ENCODE data around the gene SLC46A2. TPM values are rescaled to one million over a fixed set of nuclear protein-coding genes. Genes with fewer than 3 reads are reported as not detected.

Gene SLC46A2, protein sequence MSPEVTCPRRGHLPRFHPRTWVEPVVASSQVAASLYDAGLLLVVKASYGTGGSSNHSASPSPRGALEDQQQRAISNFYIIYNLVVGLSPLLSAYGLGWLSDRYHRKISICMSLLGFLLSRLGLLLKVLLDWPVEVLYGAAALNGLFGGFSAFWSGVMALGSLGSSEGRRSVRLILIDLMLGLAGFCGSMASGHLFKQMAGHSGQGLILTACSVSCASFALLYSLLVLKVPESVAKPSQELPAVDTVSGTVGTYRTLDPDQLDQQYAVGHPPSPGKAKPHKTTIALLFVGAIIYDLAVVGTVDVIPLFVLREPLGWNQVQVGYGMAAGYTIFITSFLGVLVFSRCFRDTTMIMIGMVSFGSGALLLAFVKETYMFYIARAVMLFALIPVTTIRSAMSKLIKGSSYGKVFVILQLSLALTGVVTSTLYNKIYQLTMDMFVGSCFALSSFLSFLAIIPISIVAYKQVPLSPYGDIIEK
- total RNA-seq = 1 to 10 TPM in 1 of 4 donors, under 1 TPM in 2, not detected in 1; 0.21 to 1.8 (median 0.22) TPM

- TF ChIP-seq CTCF (IDR thresholded peaks at IDR 0.05) = no peak
- TF ChIP-seq POLR2A (IDR thresholded peaks at IDR 0.05) = no peak
- TF ChIP-seq EP300 (IDR thresholded peaks at IDR 0.05) = no peak
- Histone ChIP-seq H3K27me3 (peaks cover 0 to 18% of the 10 kb centered on the region in 2 donors), H3K4me1 (peaks cover 0 to 14% (median 5%) of the 10 kb centered on the region in 4 donors), H3K27ac (no peak within 1 kb of the TSS), H3K9me3 (no peaks in the 10 kb centered on the region), H3K36me3 (no peaks in the 10 kb centered on the region), H3K4me3 (peak within 1 kb of the TSS in 3 of 4 donors; percentile 14 to 35 (median 33))
- DNase-seq (ENCODE audit: low spot score in 2 of 2) = no peak
- WGBS, 2 donors = 19 to 37% methylated on average over 36 to 54 of the region's 78 CpGs
Measured at GRCh38 chr9:112890106-112891081, at the start of gene SLC46A2. Gene SLC46A2 (minus strand): TSS chr9:112890876. CDS start chr9:112890681, 195 bp downstream.

- DNase-seq (ENCODE audit: low spot score in 2 of 2) = no peak
- no peak overlapping the region for H3K27ac ChIP-seq
- H3K36me3 ChIP-seq = no peaks in the 10 kb centered on the region
- peaks cover 0 to 3% (median 0%) of the 10 kb centered on the region in 4 donors for H3K9me3 ChIP-seq
- H3K4me1 ChIP-seq = no peaks in the 10 kb centered on the region
- TF ChIP-seq CTCF (IDR thresholded peaks at IDR 0.05) (no peak), POLR2A (IDR thresholded peaks at IDR 0.05) (no peak), EP300 (IDR thresholded peaks at IDR 0.05) (no peak)
- no peaks in the 10 kb centered on the region for H3K27me3 ChIP-seq
- no peak overlapping the region for H3K4me3 ChIP-seq
Measured at GRCh38 chr9:112939418-112939817, 48.7 kb upstream of the SLC46A2 start.

DNA sequence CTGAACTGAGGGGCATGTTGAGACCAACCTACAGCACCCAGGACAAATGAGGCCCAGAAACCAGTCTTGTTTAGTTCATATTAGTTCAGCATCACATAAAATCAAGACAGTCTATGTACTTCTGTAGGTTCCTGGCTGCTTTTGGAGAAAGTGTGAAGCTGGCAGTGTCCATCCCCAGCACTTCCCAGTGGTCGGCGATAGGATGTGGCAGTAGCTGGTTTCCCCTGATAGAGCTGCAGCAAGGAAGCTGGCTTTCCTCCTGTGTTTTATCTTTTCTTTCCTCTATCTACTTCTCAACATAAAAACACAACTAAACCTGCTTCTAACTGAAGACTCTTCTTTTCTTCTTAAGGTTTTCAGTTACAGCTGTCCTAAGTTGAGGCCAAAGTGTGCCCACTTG lies 43.0 kb upstream of the SLC46A2 start:
- DNase-seq (ENCODE audit: low spot score in 2 of 2) = no peak
- 54 to 78% methylated on average over 2 of the region's 2 CpGs for whole genome bisulfite sequencing, 2 donors
- no peaks in the 10 kb centered on the region for H3K27me3 ChIP-seq
- H3K4me3 ChIP-seq = no peak overlapping the region
- H3K9me3 ChIP-seq = peaks cover 0 to 3% (median 0%) of the 10 kb centered on the region in 4 donors
- no peaks in the 10 kb centered on the region for H3K36me3 ChIP-seq
- H3K27ac ChIP-seq = no peak overlapping the region
- no peaks in the 10 kb centered on the region for H3K4me1 ChIP-seq
- TF ChIP-seq CTCF (IDR thresholded peaks at IDR 0.05) (no peak), POLR2A (IDR thresholded peaks at IDR 0.05) (no peak), EP300 (IDR thresholded peaks at IDR 0.05) (no peak)

GRCh38 chr9:112925058-112925641 lies 34.5 kb upstream of the SLC46A2 start:
- Histone ChIP-seq H3K4me1 (no peaks in the 10 kb centered on the region), H3K27ac (no peak overlapping the region), H3K27me3 (no peaks in the 10 kb centered on the region), H3K4me3 (no peak overlapping the region), H3K36me3 (no peaks in the 10 kb centered on the region), H3K9me3 (no peaks in the 10 kb centered on the region)
- TF ChIP-seq CTCF (IDR thresholded peaks at IDR 0.05) = peak in 2 of 5 experiments; percentile 9 to 10
- no peak for TF ChIP-seq POLR2A (IDR thresholded peaks at IDR 0.05)
- WGBS, 2 donors = 37 to 39% methylated on average over 8 of the region's 8 CpGs
- DNase-seq (ENCODE audit: low spot score in 2 of 2) = no peak

Data from tibial nerve (tissue), 4 donors.